Activated effector memory CD4-positive, alpha-beta T cell treated with Interleukin-2 at 50 U/mL for 16 hours (primary cell): Measurements from ENCODE around the gene COL6A2.
"Not testable (repeated sequence)": the region's sequence is repeated elsewhere in the genome, so short reads cannot be mapped to it uniquely, and the experiment has no call there.

ENCODE experiments used
- DNase-seq: peaks from one replicate; pipeline ENCODE4 v3.0.0-alpha.2; 2020

COL6A2 gene

GRCh38 chr21:46095814-46096595, 1.9 kb upstream of the COL6A2 start:
- no peak for DNase-seq

GRCh38 chr21:46096596-46097335, 1.1 kb upstream of the COL6A2 start:
- DNase-seq, result no peak

- no peak for DNase-seq
Observed at GRCh38 chr21:46098303-46099141, 610 bp downstream of the COL6A2 start.

GRCh38 chr21:46099476-46099875, 1.6 kb downstream of the COL6A2 start:
- no peak for DNase-seq

- DNase-seq, result no peak
Observed at GRCh38 chr21:46100020-46100419, 2.1 kb downstream of the COL6A2 start.

GRCh38 chr21:46100426-46100825, 2.5 kb downstream of the COL6A2 start:
- no peak for DNase-seq

GRCh38 chr21:46100906-46101305, 3.0 kb downstream of the COL6A2 start:
- no peak for DNase-seq

GRCh38 chr21:46104104-46104503, 6.2 kb downstream of the COL6A2 start:
- no peak for DNase-seq

- DNase-seq, result not testable (repeated sequence)
Observed at GRCh38 chr21:46107376-46107775, 9.5 kb downstream of the COL6A2 start.

GRCh38 chr21:46108827-46109312, 11.0 kb downstream of the COL6A2 start:
- DNase-seq, result no peak

- DNase-seq, result no peak
Observed at GRCh38 chr21:46109313-46110221, 11.7 kb downstream of the COL6A2 start.

- DNase-seq, result no peak
Observed at GRCh38 chr21:46110499-46111192, 12.7 kb downstream of the COL6A2 start.

GRCh38 chr21:46111193-46111571, 13.3 kb downstream of the COL6A2 start:
- no peak for DNase-seq

GRCh38 chr21:46111857-46112724, 14.2 kb downstream of the COL6A2 start:
- no peak for DNase-seq

GRCh38 chr21:46112725-46113215, 14.9 kb downstream of the COL6A2 start:
- no peak for DNase-seq

- DNase-seq, result no peak
Observed at GRCh38 chr21:46113497-46114176, 15.7 kb downstream of the COL6A2 start.

- DNase-seq, result no peak
Observed at GRCh38 chr21:46114963-46115362, 17.1 kb downstream of the COL6A2 start.

- DNase-seq, result no peak
Observed at GRCh38 chr21:46115441-46116188, 17.7 kb downstream of the COL6A2 start.
